ENCODE results near the gene GRB10.

DNA sequence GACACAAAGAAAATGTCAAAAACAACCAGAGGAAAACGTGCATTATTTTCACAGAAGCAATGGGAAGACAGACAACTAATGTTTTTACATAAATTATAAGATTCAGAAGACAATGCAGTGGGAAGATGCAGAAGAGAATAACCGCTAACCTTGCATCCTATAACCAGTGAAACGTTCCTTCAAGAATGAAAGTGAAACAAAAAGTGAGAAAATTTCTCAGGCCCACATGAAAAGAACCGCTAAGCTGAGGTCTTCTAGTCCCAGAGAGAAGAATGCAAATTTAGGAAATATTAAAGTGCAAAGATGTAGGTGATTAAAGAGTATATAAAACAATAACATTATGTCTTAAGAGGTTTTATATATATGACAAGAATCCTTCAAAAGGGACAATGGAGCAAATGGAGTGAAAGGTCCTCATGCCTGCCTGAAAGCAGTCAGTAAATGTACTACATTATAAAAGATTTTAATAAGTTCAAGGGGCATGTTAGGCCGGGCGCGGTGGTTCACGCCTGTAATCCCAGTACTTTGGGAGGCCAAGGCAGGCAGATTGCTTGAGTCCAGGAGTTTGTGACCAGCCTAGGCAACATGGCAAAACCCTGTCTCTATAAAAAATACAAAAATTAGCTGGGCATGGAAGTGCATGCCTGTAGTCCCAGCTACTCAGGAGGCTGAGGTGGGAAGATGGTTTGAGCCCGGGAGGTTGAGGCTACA, 174.3 kb downstream of the GRB10 start:
- TF ChIP-seq POLR2AphosphoS5 (IDR thresholded peaks at IDR 0.05; ENCODE audit: low read depth, low read length) (no peak), TAF1 (IDR thresholded peaks at IDR 0.05; ENCODE audit: low read depth, low read length) (no peak), POLR2A (IDR thresholded peaks at IDR 0.05; ENCODE audit: low read depth, low read length) (no peak)

Measured in GM12891 (cell line).